ENCODE data around the gene BCL2A1. TPM values are rescaled to one million over a fixed set of nuclear protein-coding genes. Genes with fewer than 3 reads are reported as not detected.

The BCL2A1 gene
- total RNA-seq, 1 donor from 2014 or later, result not detected

DNA sequence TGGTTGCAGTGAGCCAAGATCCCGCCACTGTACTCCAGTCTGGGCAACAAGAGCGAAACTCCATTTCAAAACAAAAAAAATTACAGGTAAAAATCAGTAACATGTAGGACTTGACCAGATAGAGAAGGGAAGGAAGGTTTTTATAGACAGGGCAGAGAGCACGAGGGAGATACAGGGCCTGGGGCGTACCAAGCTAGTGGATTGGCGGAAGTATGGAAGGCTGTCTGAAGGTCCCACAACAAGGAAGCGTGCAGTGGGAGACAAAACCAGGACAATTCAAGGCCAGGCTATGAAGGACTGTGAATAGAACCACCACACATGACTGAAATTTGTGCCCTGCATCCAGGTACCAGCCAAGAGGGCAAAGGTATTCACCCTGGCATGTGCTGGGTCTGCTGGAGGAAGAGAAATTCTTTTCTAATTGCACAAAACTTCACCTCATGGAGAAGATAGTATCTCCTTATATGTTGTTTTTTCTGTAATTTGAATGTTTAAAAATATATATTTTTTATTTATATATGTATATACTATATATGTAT lies 33.0 kb upstream of the BCL2A1 start:
- Histone ChIP-seq H3K4me3 (ENCODE audit: low read depth, low read length) (no peak overlapping the region), H3K27me3 (ENCODE audit: control insufficient read depth, insufficient read depth, low read length) (no peaks in the 10 kb centered on the region), H3K36me3 (ENCODE audit: control insufficient read depth, insufficient read depth, low read length) (no peaks in the 10 kb centered on the region)
- DNase-seq (ENCODE audit: low read depth), result no peak
- TF ChIP-seq CTCF (IDR thresholded peaks at IDR 0.05; ENCODE audit: insufficient read depth, low read length, poor library complexity, severe bottlenecking), result no peak

GRCh38 chr15:80003171-80003570 lies 32.2 kb upstream of the BCL2A1 start:
- no peaks in the 10 kb centered on the region for H3K27me3 ChIP-seq (ENCODE audit: control insufficient read depth, insufficient read depth, low read length)
- DNase-seq (ENCODE audit: low read depth), result no peak
- no peak for TF ChIP-seq CTCF (IDR thresholded peaks at IDR 0.05; ENCODE audit: insufficient read depth, low read length, poor library complexity, severe bottlenecking)
- no peak overlapping the region for H3K4me3 ChIP-seq (ENCODE audit: low read depth, low read length)
- no peaks in the 10 kb centered on the region for H3K36me3 ChIP-seq (ENCODE audit: control insufficient read depth, insufficient read depth, low read length)

DNA sequence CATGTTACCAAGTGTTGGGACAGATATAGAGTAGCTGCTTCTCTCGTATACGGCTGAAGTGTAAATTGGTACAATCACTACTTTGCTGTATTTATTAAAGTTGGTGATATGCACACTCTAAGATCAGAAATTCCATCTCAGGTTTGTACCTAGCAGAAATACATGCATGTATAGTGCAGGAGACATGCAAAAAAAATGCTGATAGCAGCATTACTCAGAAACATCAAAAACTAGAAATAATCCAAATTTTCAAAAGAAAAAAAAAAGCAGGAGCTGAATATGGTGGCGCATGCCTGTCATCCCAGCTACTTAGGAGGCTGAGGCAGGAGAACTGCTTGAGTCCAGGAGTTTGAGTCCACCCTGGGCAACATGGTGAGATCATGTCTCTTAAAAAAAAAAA lies 31.3 kb upstream of the BCL2A1 start:
- no peaks in the 10 kb centered on the region for H3K27me3 ChIP-seq (ENCODE audit: control insufficient read depth, insufficient read depth, low read length)
- no peak overlapping the region for H3K4me3 ChIP-seq (ENCODE audit: low read depth, low read length)
- DNase-seq (ENCODE audit: low read depth), result no peak
- no peaks in the 10 kb centered on the region for H3K36me3 ChIP-seq (ENCODE audit: control insufficient read depth, insufficient read depth, low read length)
- no peak for TF ChIP-seq CTCF (IDR thresholded peaks at IDR 0.05; ENCODE audit: insufficient read depth, low read length, poor library complexity, severe bottlenecking)

GRCh38 chr15:79994615-79995014 lies 23.6 kb upstream of the BCL2A1 start:
- TF ChIP-seq CTCF (IDR thresholded peaks at IDR 0.05; ENCODE audit: insufficient read depth, low read length, poor library complexity, severe bottlenecking), result no peak
- H3K27me3 ChIP-seq (ENCODE audit: control insufficient read depth, insufficient read depth, low read length), result no peaks in the 10 kb centered on the region
- H3K36me3 ChIP-seq (ENCODE audit: control insufficient read depth, insufficient read depth, low read length), result no peaks in the 10 kb centered on the region
- DNase-seq (ENCODE audit: low read depth), result peak; percentile 44
- no peak overlapping the region for H3K4me3 ChIP-seq (ENCODE audit: low read depth, low read length)

DNA sequence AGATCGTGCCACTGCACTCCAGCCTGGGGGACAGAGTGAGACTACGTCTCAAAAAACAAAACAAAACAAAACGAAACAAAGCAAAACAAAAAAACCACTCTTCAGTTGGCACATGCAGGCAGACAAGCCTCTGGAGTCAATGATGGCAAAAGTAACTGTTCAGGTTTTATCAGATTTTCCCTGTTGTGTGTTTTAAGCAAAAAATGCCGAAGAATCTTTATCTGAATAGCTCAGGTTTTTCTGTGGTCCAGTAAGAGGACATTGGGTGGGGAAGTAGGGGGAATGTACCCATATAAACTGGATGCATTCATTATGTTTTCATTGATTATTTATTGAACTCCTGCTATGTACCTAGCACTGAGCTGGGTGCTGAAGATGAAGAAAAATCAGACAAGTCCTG lies 20.8 kb upstream of the BCL2A1 start:
- no peak for TF ChIP-seq CTCF (IDR thresholded peaks at IDR 0.05; ENCODE audit: insufficient read depth, low read length, poor library complexity, severe bottlenecking)
- Histone ChIP-seq H3K36me3 (ENCODE audit: control insufficient read depth, insufficient read depth, low read length) (no peaks in the 10 kb centered on the region), H3K27me3 (ENCODE audit: control insufficient read depth, insufficient read depth, low read length) (no peaks in the 10 kb centered on the region), H3K4me3 (ENCODE audit: low read depth, low read length) (no peak overlapping the region)
- DNase-seq (ENCODE audit: low read depth), result no peak

GRCh38 chr15:79990997-79991334 lies 20.0 kb upstream of the BCL2A1 start:
- DNase-seq (ENCODE audit: low read depth), result no peak
- Histone ChIP-seq H3K27me3 (ENCODE audit: control insufficient read depth, insufficient read depth, low read length) (no peaks in the 10 kb centered on the region), H3K36me3 (ENCODE audit: control insufficient read depth, insufficient read depth, low read length) (no peaks in the 10 kb centered on the region), H3K4me3 (ENCODE audit: low read depth, low read length) (no peak overlapping the region)
- no peak for TF ChIP-seq CTCF (IDR thresholded peaks at IDR 0.05; ENCODE audit: insufficient read depth, low read length, poor library complexity, severe bottlenecking)
